ENCODE data around the gene TTR. TPM values are rescaled to one million over a fixed set of nuclear protein-coding genes. Genes with fewer than 3 reads are reported as not detected.

The TTR gene
- total RNA-seq, 2 experiments from 2014 or later, result not detected

DNA sequence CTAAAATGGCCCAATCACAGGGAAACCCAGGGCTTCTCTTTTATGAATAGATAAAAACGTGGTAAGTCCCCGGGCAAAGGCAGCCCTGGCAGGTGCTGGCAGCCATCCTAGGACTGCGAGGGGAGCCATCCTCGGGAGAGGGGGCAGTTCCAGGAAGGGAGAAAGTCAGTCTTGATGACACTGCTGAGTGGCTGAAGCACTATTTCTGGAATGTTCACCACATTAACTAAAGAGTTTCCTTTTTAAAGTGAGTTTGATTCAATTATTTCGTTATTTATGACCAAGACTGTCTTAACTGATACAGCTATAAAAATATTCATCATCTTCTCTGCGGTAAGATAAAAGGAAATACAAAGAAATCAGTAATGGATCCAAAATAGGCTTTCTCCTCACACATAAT, 20.4 kb downstream of the TTR start:
- DNase-seq, result no peak
- Mint-ChIP-seq H3K36me3 (no peaks in the 10 kb centered on the region), H3K4me3 (no peak overlapping the region), H3K9me3 (no peaks in the 10 kb centered on the region), H3K27ac (no peak overlapping the region), H3K4me1 (no peaks in the 10 kb centered on the region), H3K27me3 (peaks cover 12% of the 10 kb centered on the region)
- POLR2A ChIA-PET, result no interaction called here
- ATAC-seq (ENCODE audit: low read depth), result no peak

DNA sequence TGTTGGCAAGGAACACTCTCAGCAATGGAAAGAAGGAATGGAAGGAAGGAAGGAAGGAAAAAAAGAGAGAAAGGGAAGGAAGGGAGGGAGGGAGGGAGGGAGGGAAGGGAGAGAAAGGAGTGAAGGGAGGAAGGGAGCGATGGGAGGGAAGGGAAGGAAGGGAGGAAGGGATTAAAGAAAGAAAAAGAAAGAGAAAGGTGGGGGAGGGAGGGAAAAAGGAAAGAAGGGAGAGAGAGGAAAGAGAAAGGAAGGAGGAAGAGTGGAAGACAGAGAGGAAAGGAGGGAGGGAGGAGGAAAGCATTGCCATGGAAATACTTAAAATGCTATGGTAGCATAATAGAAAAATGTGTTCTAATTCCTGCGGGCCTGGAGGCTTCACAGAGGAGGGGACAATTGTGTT, 22.4 kb downstream of the TTR start:
- no peak for ATAC-seq (ENCODE audit: low read depth)
- H3K27ac Mint-ChIP-seq, result no peak overlapping the region
- POLR2A ChIA-PET, result no interaction called here
- no peaks in the 10 kb centered on the region for H3K9me3 Mint-ChIP-seq
- no peaks in the 10 kb centered on the region for H3K36me3 Mint-ChIP-seq
- peaks cover 9% of the 10 kb centered on the region for H3K27me3 Mint-ChIP-seq
- H3K4me1 Mint-ChIP-seq, result no peaks in the 10 kb centered on the region
- DNase-seq, result no peak
- no peak overlapping the region for H3K4me3 Mint-ChIP-seq

DNA sequence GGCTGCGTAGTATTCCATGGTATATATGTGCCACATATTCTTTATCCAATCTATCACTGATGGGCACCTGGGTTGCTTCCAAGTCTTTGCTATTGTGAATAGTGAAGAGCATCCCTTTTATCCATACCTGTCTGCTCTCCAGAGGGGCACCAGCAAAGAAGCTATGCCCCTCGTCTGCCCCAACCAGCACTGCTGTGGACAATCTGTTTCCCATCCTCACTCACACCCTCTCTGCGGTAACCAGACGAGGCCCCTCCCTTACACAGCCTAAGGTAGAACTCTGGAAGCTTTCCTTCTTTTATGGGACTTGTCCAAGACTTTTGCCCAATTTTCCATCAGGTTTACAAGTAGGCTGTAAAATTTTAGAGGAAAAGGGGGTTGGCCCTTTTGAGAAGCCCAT, 24.9 kb downstream of the TTR start:
- Mint-ChIP-seq H3K4me3 (no peak overlapping the region), H3K27ac (no peak overlapping the region), H3K9me3 (no peaks in the 10 kb centered on the region), H3K36me3 (no peaks in the 10 kb centered on the region), H3K4me1 (no peaks in the 10 kb centered on the region), H3K27me3 (peaks cover 5% of the 10 kb centered on the region)
- POLR2A ChIA-PET, result no interaction called here
- ATAC-seq (ENCODE audit: low read depth), result no peak
- no peak for DNase-seq

DNA sequence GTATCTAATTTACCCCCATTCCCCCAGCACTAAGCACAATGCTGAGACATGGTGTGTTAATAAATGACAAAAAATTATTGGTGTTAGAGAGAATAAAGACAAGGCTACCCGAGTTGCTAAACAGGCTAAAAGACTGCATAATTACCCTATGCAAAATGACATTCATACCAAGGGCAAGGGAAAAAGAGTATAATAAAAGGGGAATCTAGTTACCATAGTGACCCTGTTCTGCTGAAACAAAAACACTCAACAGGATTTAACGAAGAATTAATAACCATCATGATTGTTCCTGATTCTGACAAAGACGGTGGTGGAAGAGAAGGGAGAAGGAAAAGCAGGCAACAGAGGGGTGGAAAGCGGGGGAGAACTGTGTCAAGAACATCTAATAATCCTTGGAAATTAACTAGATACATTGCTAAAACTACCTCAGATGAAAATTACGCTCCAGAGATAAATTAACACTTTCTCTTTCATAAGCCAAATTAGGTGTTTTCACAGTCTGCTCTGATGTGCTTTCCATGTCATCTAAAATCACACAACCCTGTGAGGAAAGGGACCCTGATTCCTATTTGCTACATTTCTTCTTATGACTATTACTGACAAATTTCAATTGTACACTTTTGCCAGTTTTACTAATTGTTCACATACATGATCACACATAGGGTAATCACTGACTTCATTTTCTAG, 25.5 kb downstream of the TTR start:
- Mint-ChIP-seq H3K36me3 (no peaks in the 10 kb centered on the region), H3K27me3 (peaks cover 7% of the 10 kb centered on the region), H3K9me3 (no peaks in the 10 kb centered on the region), H3K4me1 (no peaks in the 10 kb centered on the region), H3K27ac (no peak overlapping the region), H3K4me3 (no peak overlapping the region)
- POLR2A ChIA-PET, result no interaction called here
- DNase-seq (no peak), ATAC-seq (ENCODE audit: low read depth) (no peak)

DNA sequence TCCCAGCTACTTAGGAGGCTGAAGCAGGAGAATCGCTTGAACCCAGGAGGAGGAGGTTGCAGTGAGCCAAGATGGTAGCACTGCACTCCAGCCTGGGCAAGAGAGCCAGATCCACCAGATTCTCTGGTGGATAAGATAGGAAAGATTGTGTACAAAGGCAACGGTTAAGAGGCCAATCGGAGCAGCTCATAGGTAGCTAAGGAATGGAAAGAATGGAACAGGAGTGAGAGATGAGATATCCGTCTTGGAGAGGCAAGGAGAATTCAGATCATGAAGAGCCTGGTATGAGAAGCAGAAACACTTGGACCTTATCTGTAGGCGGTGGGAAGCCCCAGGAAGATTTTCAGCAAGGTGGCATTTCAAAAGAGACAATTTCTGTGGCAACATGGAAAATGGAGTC, 27.1 kb downstream of the TTR start:
- DNase-seq, result no peak
- Mint-ChIP-seq H3K27me3 (peaks cover 10% of the 10 kb centered on the region), H3K27ac (no peak overlapping the region), H3K36me3 (no peaks in the 10 kb centered on the region), H3K4me3 (no peak overlapping the region), H3K9me3 (no peaks in the 10 kb centered on the region), H3K4me1 (no peaks in the 10 kb centered on the region)
- POLR2A ChIA-PET, result no interaction called here
- no peak for ATAC-seq (ENCODE audit: low read depth)

DNA sequence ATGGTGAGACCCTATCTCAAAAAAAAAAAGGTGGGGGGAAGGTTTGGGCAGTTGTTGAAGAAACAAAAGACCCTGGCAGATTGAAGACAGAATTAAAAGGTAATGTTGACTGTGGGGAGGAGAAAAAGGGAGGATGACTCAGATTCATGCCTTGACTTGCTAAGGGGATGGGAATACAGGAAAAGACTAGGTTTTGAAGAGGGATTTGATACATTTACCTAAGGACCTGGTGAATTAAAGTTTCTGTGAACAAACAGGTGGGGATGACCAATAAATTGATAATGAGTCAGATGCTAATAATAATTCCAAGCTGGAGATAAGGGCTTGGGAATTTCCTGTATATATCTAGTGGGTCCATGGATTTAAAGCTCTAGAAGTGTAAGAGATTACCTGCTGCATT, 27.6 kb downstream of the TTR start:
- Mint-ChIP-seq H3K27ac (no peak overlapping the region), H3K4me1 (no peaks in the 10 kb centered on the region), H3K27me3 (peaks cover 10% of the 10 kb centered on the region), H3K4me3 (no peak overlapping the region), H3K36me3 (no peaks in the 10 kb centered on the region), H3K9me3 (no peaks in the 10 kb centered on the region)
- DNase-seq, result no peak
- ATAC-seq (ENCODE audit: low read depth), result no peak
- POLR2A ChIA-PET, result no interaction called here

DNA sequence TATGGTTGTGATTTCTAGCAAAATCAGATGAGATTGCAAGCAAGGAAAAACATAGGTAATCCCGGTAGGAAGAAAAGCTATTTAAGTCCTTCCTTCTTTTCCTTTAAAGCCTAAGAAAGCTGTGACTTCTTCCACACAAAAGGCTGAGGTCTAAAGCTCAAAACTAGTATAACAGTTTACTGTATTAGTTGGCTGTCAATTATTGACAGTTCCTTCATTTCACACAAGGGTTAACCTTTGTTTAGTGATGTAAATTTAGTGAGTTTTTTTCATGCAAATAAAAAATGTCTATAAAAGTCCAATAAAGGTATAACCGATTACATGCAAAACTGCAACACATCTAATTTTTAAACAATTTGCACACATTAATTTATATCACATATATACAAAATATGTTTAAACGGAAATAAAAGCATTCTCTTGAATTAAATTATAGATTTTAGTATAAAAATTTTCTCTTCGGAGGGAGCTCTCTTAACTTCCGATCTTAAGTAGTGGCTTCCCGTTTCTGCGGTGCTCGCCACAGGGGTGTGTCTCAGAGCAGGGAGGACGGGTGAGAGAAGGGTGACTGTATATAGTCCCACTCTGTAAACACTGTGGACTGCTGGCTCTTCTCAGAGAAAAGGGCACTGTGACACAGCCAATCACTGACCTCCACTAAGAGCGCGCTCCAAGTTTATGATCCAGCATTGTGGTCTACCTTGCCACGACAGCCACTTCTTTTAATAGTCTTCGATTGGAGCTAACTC, 33.4 kb downstream of the TTR start:
- peaks cover 7% of the 10 kb centered on the region for H3K27me3 Mint-ChIP-seq
- no peak for DNase-seq
- POLR2A ChIA-PET, result no interaction called here
- no peak overlapping the region for H3K4me3 Mint-ChIP-seq
- no peak overlapping the region for H3K27ac Mint-ChIP-seq
- H3K36me3 Mint-ChIP-seq, result no peaks in the 10 kb centered on the region
- H3K4me1 Mint-ChIP-seq, result no peaks in the 10 kb centered on the region
- ATAC-seq (ENCODE audit: low read depth), result no peak
- H3K9me3 Mint-ChIP-seq, result no peaks in the 10 kb centered on the region

DNA sequence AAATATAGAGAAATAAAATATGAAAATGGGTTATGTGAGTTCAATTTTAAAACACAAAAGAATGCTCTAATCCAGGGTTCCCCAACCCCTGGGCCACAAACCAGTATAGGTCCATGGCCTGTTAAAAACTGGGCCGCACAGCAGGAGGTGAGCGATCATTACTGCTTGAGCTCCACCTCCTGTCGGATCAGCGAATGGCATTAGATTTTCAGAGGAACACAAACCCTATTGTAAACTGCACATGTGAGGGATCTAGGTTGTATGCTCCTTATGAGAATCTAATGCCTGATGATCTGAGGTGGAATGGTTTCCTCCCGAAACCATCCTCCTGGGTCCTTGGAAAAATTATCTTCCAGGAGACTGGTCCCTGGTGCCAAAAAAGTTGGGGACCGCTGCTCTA, 34.7 kb downstream of the TTR start:
- Mint-ChIP-seq H3K27me3 (peaks cover 7% of the 10 kb centered on the region), H3K4me1 (no peaks in the 10 kb centered on the region), H3K36me3 (no peaks in the 10 kb centered on the region), H3K27ac (no peak overlapping the region), H3K4me3 (no peak overlapping the region), H3K9me3 (no peaks in the 10 kb centered on the region)
- DNase-seq (no peak), ATAC-seq (ENCODE audit: low read depth) (no peak)
- POLR2A ChIA-PET, result no interaction called here

DNA sequence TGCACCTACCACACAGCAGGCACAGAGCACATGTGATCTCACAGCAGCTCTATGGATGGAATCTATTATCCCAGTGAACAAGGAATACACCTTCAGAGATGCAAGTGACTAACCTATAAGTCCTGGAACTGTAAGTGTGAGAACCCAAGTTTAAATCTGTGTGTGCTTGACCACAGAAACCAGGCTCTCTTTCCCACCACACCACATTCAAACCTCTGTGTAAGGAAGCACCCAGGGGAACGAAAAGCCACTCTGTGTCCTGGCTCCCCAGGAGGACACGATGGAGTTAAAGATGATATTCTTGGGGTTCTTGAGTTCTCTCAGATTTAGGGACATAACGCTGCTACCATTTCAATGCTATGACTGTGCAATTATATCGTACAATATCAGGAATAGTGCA, 38.9 kb downstream of the TTR start:
- Mint-ChIP-seq H3K27me3 (peaks cover 3% of the 10 kb centered on the region), H3K9me3 (no peaks in the 10 kb centered on the region), H3K4me1 (peaks cover 11% of the 10 kb centered on the region), H3K36me3 (no peaks in the 10 kb centered on the region), H3K27ac (no peak overlapping the region), H3K4me3 (no peak overlapping the region)
- ATAC-seq (ENCODE audit: low read depth) (no peak), DNase-seq (no peak)
- POLR2A ChIA-PET, result no interaction called here

DNA sequence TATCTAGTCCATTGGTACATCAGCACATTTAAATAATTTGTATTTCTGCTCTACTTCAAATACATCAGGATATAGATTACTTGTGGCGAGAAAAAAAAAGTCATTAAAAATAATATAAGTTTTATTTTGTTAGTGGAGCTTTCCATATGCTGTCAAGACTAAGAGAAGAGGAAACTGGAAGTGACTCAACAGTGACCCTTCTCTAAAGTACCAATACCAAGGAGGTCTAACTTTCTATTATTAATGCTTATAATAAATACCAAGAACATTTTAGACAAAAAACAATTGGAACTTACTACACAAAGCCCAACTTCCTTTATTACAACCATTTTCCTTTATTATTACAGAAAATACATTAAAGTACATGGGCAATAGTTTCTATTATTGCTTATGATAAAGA, 39.8 kb downstream of the TTR start:
- Mint-ChIP-seq H3K4me1 (peaks cover 11% of the 10 kb centered on the region), H3K27ac (no peak overlapping the region), H3K4me3 (no peak overlapping the region), H3K27me3 (peaks cover 3% of the 10 kb centered on the region), H3K36me3 (no peaks in the 10 kb centered on the region), H3K9me3 (no peaks in the 10 kb centered on the region)
- POLR2A ChIA-PET, result no interaction called here
- DNase-seq (no peak), ATAC-seq (ENCODE audit: low read depth) (no peak)

DNA sequence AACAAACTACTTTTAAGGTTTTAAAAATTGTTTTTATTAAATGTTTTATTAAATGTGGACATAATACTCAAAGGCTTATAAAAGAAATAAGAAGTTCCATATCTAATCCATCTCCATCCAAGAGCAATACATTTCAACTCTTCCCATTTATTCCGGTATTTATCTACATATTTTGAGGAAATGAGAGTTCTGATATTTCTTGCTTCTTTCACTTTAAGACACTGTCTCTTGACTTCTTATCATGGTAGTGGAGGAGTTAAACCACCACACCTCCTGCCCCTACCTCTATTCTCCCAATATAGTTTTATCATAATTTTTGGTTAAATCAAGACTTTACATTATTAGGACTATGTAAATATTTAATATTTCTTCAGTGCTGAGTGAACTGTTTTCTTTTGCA, 40.7 kb downstream of the TTR start:
- peaks cover 11% of the 10 kb centered on the region for H3K4me1 Mint-ChIP-seq
- peaks cover 3% of the 10 kb centered on the region for H3K27me3 Mint-ChIP-seq
- POLR2A ChIA-PET, result no interaction called here
- no peaks in the 10 kb centered on the region for H3K36me3 Mint-ChIP-seq
- DNase-seq (no peak), ATAC-seq (ENCODE audit: low read depth) (no peak)
- H3K4me3 Mint-ChIP-seq, result no peak overlapping the region
- no peaks in the 10 kb centered on the region for H3K9me3 Mint-ChIP-seq
- H3K27ac Mint-ChIP-seq, result no peak overlapping the region

DNA sequence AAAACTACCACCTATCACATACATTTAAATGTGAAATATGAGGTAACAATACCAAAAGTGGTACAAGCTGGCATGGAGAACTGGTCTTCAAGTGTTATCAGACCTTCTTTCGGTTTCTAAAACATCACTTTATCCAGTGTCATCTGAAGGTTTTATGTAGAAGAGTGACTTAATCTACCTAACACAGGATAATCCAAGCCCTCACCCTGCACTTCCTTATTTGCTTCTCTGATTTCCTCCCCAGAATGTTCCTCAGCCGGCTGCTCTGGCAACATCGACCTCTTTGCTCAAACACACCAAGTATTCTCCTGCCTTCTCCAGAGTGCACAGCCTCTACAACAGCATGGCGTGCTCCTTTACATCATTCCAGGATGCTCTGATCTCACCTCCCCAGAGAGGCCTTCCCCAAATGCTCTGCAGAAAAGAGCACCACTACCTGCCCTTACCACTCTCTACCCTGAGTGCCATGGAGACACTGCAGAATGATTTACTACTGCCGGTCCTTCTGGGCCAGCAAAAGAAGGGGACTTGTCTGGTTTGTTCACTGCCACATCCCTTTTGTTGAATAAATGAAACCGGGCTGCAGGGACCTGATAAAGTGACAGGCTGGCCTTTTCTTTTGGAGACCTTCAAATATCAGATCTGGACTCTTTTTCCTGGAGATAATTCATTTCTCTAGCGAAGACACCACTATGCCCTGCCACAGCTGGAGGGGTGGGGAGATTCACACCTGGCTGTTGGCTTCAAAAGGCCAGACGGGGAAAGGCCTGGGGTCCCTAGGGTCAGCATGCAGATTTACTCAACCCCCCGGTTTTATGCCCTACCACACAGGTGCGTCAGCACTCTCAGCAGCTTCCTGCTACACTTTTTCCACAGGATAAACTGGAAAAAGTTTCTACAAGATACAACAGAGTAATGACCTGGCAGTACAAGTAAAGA, 42.0 kb downstream of the TTR start:
- Mint-ChIP-seq H3K9me3 (no peaks in the 10 kb centered on the region), H3K27me3 (peaks cover 3% of the 10 kb centered on the region), H3K36me3 (no peaks in the 10 kb centered on the region), H3K4me3 (no peak overlapping the region), H3K27ac (no peak overlapping the region), H3K4me1 (peaks cover 11% of the 10 kb centered on the region)
- POLR2A ChIA-PET, result no interaction called here
- DNase-seq, result no peak
- ATAC-seq (ENCODE audit: low read depth), result no peak

DNA sequence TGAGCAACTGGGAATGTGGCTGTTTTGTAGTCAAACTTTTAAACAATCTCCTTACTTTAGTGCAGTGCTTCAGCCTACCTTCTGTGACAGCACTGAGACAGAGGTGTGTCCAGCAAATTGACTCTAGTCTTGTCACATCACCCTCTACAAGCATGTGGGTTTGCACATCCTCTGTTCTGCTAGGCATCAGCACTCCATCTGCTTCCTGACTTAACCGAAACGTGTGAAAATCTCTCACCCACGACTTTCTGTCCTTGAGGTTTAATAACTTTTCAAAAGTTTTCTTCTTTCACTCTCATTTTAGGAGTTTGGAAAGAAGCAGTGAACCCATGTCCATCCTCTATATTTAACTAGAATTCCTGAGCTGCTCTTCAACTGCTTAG, 42.6 kb downstream of the TTR start:
- H3K27me3 Mint-ChIP-seq, result peaks cover 6% of the 10 kb centered on the region
- no peak overlapping the region for H3K27ac Mint-ChIP-seq
- peaks cover 11% of the 10 kb centered on the region for H3K4me1 Mint-ChIP-seq
- H3K9me3 Mint-ChIP-seq, result no peaks in the 10 kb centered on the region
- no peaks in the 10 kb centered on the region for H3K36me3 Mint-ChIP-seq
- ATAC-seq (ENCODE audit: low read depth) (peak; percentile 88), DNase-seq (no peak)
- POLR2A ChIA-PET, result no interaction called here
- H3K4me3 Mint-ChIP-seq, result no peak overlapping the region

DNA sequence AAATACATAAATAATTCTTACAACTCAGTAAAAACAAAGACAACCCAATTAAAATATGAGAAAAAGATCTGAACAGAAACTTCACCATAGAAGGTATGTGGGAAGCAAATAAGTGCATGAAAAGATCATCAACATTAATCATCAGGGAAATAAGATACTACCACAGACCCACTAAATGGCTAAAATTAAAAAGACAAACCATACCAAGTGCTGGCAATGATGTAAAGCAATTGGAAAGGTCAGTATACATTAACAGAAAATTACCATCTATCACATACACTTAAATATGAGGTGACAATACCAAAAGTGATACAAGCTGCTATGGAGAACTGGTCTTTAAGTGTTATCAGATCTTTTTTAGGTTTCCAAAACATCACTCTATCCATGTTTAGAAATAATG, 44.7 kb downstream of the TTR start:
- no peak overlapping the region for H3K27ac Mint-ChIP-seq
- H3K36me3 Mint-ChIP-seq, result no peaks in the 10 kb centered on the region
- no peaks in the 10 kb centered on the region for H3K9me3 Mint-ChIP-seq
- no peak overlapping the region for H3K4me3 Mint-ChIP-seq
- H3K4me1 Mint-ChIP-seq, result peaks cover 11% of the 10 kb centered on the region
- DNase-seq (no peak), ATAC-seq (ENCODE audit: low read depth) (no peak)
- H3K27me3 Mint-ChIP-seq, result peaks cover 10% of the 10 kb centered on the region
- POLR2A ChIA-PET, result no interaction called here
